GM19239 (cell line): Measurements from ENCODE around the gene OSBPL2.

Experiments used
- DNase-seq: peaks from one replicate; pipeline ENCODE4 v3.0.0; 2011; ENCODE audit warnings: low spot score; ENCODE audit not compliant: insufficient read length
- FAIRE-seq: peaks from 2 replicates; lab custom pipeline; 2011; peaks lifted over from hg19 to GRCh38; lab: Jason Lieb, UNC

Gene OSBPL2

DNA sequence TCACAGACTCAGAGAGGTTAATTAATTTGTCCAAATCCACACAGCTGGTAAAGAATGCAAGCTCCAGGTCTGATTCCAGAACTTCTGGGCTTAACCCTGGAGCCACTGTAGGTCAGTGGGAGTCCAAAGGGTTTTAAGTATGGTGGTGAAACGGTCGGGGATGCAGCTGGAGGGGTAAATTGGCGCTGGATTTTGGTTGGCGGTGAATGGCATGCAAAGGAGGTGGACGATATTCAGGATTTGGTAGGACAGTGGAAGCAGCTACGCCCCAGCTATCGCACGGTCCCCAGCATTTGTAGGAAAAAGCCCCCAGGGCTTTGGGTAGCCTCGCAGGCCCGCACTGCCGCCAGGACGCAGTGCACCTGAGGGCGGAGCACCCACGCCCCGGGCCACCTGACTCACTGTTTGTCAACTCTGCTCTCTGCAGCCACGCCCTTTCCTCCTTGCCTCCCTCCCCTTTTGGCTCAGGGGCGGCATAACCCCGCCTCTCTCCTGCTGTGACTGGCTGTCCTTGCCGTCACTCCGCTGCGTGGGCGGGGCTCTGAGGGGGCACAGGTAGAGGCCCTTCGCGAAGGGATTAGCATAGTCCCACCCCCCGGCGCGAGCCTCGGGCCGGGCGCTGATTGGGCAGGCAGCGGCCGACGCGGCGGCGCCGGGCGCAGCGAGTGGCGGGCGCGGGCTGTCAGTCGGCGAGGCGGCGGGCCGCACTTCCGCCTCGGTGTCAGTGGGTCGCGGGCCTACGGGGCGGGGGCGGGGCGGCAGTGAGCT is at the start of gene OSBPL2:
TSS of gene OSBPL2 (plus strand) at position 721 of the 768 bp plus-strand sequence. CDS start 17,664 bp downstream, outside the sequence.
- DNase-seq (peak; percentile 100), FAIRE-seq (peak; percentile 99)

DNA sequence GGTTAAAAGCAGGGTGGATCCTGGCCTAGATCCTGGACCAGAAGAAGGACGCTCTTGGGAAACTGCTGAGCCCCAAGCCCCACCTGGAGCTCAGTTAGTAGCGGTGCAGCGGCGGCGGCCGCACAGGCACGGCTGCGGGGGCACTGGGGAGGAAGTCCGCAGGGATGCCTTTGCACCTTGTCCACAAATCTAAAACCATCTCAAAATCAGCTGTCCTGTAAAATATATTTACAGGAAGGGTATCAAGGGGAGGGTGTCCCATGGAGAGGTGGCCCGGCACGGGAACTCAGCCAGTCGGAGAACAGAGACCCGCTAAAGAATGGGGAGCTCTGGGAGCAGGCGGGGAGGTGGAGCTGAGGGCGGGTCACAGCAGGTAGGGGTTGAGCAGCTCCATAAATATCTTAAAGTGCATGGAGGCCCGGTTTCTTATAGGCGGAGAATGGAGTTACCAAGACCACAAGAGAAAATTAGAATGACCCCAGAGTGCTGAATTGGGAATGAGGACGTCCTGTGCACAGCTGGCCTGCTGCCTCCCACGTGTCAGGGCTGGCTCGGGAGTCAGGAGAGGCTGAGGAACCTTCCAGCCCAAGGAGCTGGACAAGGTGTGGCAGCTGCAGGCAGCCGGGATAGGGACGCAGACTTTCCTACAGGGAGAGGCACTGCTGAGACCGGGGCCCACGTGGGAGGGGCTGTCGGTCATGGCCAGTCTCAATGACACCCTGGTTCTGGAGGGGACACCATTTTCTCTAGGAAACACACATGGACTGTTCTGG is 47.5 kb upstream of the OSBPL2 start:
- DNase-seq: no peak
- no peak for FAIRE-seq

DNA sequence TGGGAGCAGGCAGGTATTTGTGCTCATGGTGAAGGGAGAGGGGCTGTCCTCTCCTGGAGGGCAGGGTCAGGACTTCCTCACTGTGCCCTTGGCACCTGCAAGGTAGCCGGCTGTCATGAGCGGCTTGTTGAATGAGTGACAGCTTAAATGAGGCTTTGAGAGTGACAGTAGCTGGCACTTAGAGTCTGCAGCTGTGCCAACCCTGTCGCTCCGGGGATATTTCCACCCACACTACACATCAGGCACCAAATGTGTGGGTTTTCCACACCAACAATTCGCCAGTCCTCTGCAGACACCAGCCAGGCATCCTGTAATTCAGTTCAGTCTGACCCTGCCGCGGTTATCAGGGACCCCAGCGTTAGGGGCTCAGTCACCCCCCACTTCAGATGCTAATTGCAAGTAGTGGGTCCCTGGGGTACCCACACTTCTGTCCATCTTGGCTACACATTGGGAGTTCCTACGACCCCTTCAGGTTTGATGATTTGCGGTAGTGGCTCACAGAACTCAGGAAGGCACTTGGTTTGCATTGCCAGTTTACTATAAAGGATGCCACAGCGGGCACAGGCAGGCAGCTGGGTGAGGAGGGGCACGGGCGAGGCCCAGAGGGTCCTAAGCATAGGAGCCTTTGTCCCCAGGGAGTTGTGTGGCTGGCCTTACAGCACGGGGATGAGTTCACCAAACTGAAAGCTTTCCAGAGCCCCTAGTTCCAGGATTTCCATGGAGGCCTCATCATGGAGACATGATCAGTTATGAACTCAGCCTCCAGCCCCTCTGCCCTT is 46.4 kb upstream of the OSBPL2 start:
- FAIRE-seq (no peak), DNase-seq (no peak)

DNA sequence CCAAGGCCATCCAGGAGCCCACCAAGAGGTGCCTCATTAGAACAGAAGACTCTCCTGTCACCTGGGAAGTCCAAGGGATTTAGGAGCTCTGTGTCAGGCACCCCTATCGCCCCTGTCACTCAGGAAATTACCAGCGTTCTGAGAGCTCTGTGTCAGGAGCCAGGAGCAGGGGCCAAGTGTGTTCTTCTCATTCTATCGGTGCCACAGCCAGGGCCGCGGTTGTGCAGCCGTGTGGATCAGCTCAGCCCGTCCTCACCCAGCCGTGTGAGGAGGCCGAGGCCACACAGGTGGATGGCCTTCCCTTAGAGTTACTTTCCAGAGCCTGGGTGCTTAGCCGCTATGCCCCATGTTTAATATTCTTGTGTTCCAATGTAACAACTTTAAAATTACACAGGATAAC is 45.7 kb upstream of the OSBPL2 start:
- FAIRE-seq: no peak
- no peak for DNase-seq

DNA sequence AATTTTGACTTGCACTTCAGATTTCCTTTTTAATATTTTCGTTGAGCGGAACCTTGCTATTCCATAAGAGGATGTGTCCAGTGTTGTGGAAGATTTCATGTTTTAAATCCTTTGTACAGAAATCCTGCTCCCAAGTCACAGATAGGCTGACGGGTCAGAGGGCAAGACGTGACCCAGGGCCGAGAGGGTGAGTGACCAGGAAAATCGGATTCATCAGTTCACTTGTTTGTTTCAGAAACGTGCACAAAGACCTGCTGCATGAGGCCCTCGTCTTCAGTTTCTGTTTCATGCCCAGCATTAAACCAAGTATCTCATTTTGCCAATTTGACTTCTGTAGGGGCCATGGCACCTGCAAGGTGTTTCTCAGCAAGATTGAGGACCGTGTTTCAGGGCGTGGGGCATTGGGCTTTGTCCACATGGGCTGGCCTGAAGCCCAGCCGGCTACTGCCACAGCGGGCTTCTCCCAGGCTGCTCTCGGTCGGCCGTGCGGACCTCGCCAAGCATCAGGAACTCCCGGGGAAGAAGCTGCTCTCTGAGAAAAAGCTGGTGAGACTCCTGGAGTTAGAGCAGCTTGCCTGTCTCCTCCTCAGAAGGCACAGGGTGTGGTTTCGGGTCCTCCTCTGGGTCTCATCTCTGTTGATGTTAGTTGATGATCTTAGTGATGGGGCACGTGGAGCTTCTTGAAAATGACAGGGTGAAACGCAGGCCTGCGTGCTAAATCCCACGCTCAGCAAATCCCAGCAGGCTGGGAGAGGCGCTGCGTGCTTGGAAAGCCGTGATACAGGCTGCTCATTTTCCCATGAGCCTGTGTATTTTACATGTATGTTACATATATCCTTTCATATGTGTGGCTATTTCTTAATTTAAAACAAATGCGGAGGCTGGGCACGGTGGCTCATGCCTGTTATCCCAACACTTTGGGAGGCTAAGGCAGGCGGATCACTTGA is 45.0 kb upstream of the OSBPL2 start:
- no peak for FAIRE-seq
- no peak for DNase-seq

DNA sequence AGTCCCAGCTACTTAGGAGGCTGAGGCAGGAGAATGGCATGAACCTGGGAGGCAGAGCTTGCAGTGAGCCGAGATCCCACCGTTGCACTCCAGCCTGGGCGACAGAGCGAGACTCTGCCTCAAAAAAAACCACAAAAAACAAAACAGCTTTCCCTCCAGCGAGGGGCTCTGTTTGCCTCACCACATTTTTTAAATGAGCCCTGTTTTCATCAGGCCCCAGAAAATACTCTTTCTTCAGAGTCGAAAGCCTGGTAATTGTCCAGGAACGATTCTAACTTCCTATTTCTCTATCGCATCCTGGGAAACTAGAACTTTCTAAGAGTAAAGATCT is 43.3 kb upstream of the OSBPL2 start:
- no peak for DNase-seq
- FAIRE-seq: no peak

GRCh38 chr20:62195736-62196135 is 42.6 kb upstream of the OSBPL2 start:
- DNase-seq (no peak), FAIRE-seq (no peak)

- no peak for FAIRE-seq
- DNase-seq: no peak
Observed at GRCh38 chr20:62196286-62196685, 42.0 kb upstream of the OSBPL2 start.

- no peak for DNase-seq
- no peak for FAIRE-seq
Observed at GRCh38 chr20:62197311-62197710, 41.0 kb upstream of the OSBPL2 start.

- no peak for FAIRE-seq
- DNase-seq: no peak
Observed at GRCh38 chr20:62197801-62198200, 40.5 kb upstream of the OSBPL2 start.

GRCh38 chr20:62198496-62198895 is 39.8 kb upstream of the OSBPL2 start:
- DNase-seq: no peak
- no peak for FAIRE-seq

DNA sequence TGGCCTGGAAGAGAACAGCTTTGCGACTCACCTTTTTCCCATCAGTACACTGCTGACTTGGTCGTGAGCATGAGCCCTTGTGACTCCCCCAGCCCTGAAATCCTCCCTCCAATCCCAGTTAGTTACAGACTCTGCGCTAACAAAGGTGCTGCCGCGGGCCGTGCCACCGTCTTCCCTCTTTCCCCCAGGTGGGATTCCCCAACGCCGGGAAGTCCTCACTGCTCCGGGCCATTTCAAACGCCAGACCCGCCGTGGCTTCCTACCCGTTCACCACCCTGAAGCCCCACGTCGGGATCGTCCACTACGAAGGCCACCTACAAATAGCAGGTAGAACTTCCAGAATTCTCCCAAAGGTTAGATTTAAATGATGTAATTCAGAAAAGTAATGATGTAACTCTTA is 39.4 kb upstream of the OSBPL2 start:
- no peak for DNase-seq
- no peak for FAIRE-seq

DNA sequence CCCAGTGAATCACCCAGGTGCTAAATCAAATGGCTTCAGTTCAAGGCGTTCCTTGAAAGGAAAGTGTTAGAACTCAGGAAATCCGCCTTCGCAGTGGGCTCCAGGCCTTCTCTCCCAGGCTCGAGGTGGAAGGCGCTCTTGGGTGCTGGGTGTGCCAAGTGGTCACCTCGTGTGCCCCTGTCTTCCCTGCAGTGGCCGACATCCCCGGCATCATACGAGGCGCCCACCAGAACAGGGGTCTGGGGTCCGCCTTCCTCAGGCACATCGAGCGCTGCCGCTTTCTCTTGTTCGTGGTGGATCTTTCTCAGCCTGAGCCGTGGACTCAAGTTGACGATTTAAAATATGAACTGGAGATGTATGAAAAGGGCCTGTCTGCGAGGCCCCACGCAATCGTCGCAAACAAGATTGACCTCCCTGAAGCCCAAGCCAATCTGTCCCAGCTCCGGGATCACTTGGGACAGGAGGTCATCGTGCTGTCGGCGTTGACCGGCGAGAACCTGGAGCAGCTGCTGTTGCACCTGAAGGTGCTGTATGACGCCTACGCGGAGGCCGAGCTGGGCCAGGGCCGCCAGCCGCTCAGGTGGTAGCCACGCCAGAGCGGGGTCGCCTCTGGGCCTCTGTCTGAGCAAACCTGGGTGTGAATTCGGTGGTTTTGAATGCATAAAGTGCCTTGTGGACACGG is 37.7 kb upstream of the OSBPL2 start:
- FAIRE-seq (no peak), DNase-seq (no peak)

DNA sequence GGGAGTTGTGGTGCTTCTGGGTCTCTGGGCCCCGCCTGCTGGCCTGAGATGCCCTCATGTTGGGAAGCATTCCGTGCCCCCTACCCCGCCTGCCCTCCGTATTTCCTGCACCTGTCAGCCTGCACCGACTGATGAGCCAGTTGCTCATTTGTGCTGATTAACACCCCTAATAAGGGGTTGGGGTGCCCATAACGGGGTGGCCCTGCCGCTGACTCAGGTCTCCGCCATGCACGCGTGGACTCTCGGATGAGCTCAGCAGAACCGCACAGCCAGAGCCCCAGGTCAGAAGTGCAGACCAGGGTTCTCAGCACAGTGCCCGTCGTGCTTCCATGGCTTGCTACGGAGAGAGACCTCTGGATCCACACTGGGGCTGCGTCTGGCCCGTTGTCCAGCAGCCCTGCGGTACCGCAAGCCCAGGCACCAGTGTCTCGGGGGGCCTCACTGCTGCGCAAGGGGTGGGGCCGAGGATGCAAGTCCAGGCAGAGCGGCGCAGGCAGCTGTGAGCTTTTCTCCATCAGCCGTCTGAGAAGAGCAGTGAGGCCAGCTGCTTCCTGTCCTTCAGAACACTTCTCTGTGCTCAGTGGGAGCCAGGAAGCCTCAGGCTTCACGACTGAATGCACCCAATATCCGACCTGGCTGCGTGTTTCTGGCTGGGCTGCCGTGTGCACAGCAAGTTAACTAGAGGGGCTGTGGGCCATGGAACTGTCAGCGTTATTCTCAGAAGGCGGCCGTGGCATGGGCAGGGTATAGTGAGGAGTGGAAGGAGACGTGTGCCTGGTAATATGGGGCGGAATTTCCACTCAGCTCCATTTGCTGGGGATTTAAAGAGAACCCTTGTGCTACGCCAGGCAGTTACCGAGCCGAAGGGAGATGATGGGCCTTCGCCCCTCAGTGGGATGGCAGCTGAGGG is 36.9 kb upstream of the OSBPL2 start:
- peak; percentile 11 for FAIRE-seq
- peak; percentile 65 for DNase-seq

DNA sequence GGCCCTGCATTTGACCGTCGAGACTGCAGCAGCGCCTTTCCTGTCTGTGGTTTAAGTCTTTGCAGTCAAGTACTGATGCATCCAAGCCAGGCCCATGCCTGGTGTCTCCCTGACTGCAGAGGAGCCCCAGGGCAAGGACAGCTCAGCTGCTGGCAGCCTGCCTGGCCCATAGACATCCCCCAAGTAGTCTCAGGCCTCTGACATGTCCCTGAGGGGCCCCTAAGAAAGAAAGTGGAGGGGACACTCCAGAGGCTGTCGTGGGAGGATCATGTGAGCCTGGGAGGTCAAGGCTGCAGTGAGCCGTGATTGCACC is 36.3 kb upstream of the OSBPL2 start:
- no peak for FAIRE-seq

DNA sequence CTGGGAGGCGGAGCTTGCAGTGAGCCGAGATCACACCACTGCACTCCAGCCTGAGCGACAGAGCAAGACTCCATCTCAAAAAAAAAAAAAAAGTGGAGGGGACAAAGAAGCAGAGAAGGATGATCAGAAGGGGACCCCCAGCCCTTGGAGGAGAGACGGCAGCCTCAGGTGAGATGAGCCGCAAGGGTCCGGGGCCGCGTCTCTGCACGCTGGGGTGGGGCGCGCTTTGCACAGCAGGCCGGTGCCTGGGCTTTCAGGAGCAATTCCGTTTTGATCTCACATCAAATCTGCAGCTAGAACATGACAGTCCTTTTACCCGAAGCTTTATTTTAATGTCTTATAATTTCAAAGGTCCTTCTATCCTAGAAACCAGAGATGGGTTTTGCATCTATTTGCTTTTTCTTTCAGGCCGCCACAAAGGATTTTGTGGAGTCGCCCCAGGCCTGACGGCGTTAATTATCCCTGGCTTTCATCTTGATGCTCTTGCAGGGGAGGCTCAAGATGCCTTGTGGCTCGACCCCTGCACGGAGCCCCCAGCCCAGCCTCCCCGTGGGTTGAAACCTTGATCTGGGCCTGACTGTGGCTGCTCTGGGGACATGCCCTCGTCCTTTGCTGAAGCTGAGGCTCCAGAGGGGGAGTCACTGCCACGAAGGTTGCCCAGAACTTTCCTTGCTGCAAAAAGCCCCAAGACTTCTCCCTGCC is 35.5 kb upstream of the OSBPL2 start:
- FAIRE-seq: no peak
- no peak for DNase-seq

More for the DNA sequence above, 36.3 kb upstream of the OSBPL2 start:
- DNase-seq: no peak

GRCh38 chr20:62203378-62204030 is 34.8 kb upstream of the OSBPL2 start:
- DNase-seq (no peak), FAIRE-seq (no peak)
